ENCODE results near the gene BRICD5.
"Not testable (repeated sequence)": the region's sequence is repeated elsewhere in the genome, so short reads cannot be mapped to it uniquely, and the experiment has no call there.

Gene BRICD5

GRCh38 chr16:2210386-2211365, at the start of gene BRICD5:
TSS of gene BRICD5 (minus strand) at chr16:2210863. CDS start at chr16:2210833, 30 bp downstream.
- in situ Hi-C loops (cut with HindIII; ENCODE audit: low sequenced_read_pairs) = no loop called here
- DNase-seq (ENCODE audit: low read depth, low spot score) = no peak

GRCh38 chr16:2260250-2260649, 49.6 kb upstream of the BRICD5 start:
- TF ChIP-seq, protein P1, sequence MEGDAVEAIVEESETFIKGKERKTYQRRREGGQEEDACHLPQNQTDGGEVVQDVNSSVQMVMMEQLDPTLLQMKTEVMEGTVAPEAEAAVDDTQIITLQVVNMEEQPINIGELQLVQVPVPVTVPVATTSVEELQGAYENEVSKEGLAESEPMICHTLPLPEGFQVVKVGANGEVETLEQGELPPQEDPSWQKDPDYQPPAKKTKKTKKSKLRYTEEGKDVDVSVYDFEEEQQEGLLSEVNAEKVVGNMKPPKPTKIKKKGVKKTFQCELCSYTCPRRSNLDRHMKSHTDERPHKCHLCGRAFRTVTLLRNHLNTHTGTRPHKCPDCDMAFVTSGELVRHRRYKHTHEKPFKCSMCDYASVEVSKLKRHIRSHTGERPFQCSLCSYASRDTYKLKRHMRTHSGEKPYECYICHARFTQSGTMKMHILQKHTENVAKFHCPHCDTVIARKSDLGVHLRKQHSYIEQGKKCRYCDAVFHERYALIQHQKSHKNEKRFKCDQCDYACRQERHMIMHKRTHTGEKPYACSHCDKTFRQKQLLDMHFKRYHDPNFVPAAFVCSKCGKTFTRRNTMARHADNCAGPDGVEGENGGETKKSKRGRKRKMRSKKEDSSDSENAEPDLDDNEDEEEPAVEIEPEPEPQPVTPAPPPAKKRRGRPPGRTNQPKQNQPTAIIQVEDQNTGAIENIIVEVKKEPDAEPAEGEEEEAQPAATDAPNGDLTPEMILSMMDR (IDR thresholded peaks at IDR 0.05; ENCODE audit: low read depth, low read length) = no peak
- in situ Hi-C loops (cut with HindIII; ENCODE audit: low sequenced_read_pairs) = no loop called here
- H3K4me3 ChIP-seq (ENCODE audit: low read depth, low read length) = no peak overlapping the region
- no peak for DNase-seq (ENCODE audit: low read depth, low spot score)

More at GRCh38 chr16:2210386-2211365, at the start of gene BRICD5:
- H3K4me3 ChIP-seq (ENCODE audit: low read depth, low read length) = no peak within 1 kb of the TSS
- TF ChIP-seq, protein P1 (IDR thresholded peaks at IDR 0.05; ENCODE audit: low read depth, low read length) = no peak

GRCh38 chr16:2258530-2258929, 47.9 kb upstream of the BRICD5 start:
- DNase-seq (ENCODE audit: low read depth, low spot score); in situ Hi-C loops (cut with HindIII; ENCODE audit: low sequenced_read_pairs); H3K4me3 ChIP-seq (ENCODE audit: low read depth, low read length): not testable (repeated sequence)

DNA sequence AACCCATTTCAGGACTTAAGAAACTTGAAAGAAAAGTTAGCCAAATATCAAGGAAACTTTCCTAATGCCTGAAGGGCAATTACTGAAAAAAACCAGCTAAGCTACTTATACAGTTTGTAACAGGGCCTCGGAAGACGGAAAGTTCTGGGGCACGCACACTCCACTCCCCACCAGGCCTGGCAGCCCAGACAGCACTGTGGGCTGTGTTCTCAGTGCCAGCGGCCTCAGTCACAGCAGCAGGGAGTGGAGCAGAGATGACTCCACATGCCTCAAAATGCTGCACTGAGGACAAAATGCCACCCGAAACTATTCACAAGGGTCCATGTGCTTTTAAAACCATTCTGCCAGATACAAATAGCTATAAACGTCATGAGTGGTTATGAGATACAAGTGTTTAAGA, 47.1 kb upstream of the BRICD5 start:
- in situ Hi-C loops (cut with HindIII; ENCODE audit: low sequenced_read_pairs) = no loop called here
- DNase-seq (ENCODE audit: low read depth, low spot score) = no peak
- H3K4me3 ChIP-seq (ENCODE audit: low read depth, low read length) = no peak overlapping the region
- TF ChIP-seq, protein P1 (IDR thresholded peaks at IDR 0.05; ENCODE audit: low read depth, low read length) = no peak

- in situ Hi-C loops (cut with HindIII; ENCODE audit: low sequenced_read_pairs) = no loop called here
- DNase-seq (ENCODE audit: low read depth, low spot score) = no peak
- TF ChIP-seq, protein P1 (IDR thresholded peaks at IDR 0.05; ENCODE audit: low read depth, low read length) = no peak
- H3K4me3 ChIP-seq (ENCODE audit: low read depth, low read length) = no peak overlapping the region
Observed at GRCh38 chr16:2256531-2257140, 46.0 kb upstream of the BRICD5 start.

- no peak for DNase-seq (ENCODE audit: low read depth, low spot score)
- in situ Hi-C loops (cut with HindIII; ENCODE audit: low sequenced_read_pairs) = no loop called here
- H3K4me3 ChIP-seq (ENCODE audit: low read depth, low read length) = no peak overlapping the region
- TF ChIP-seq, protein P1 (IDR thresholded peaks at IDR 0.05; ENCODE audit: low read depth, low read length) = no peak
Observed at GRCh38 chr16:2253293-2253692, 42.6 kb upstream of the BRICD5 start.

DNA sequence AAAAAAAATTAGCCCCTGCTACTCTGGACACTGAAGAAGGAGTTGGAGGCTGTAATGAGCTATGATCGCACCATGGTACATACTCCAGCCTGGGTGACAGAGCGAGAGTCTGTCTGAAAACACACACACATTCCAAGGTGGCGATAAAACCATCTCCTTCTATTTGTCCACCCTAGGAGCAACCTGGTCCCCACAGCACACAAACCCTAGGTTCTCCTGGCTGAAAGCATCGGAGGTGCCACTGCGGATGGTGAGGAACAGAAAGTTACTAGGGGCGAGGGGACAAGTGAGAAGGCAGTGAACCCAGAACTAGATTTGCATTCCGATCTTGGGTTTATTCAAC, 42.1 kb upstream of the BRICD5 start:
- TF ChIP-seq, protein P1 (IDR thresholded peaks at IDR 0.05; ENCODE audit: low read depth, low read length) = no peak
- in situ Hi-C loops (cut with HindIII; ENCODE audit: low sequenced_read_pairs) = no loop called here
- H3K4me3 ChIP-seq (ENCODE audit: low read depth, low read length) = no peak overlapping the region
- no peak for DNase-seq (ENCODE audit: low read depth, low spot score)

Measured in astrocyte of the spinal cord (primary cell).